Vagina (tissue), 2 donors: ENCODE results near the gene CPSF7.

Source experiments
- POLR2A ChIP-seq, 2 donors: fragments of 450-650 bp; IDR thresholded peaks; one replicate each; pipeline ENCODE4 v1.6.1; 2017; ENCODE audit warnings: antibody characterized with exemption in 2 of 2, mild to moderate bottlenecking in 2 of 2, moderate library complexity in 2 of 2
- POLR2AphosphoS5 ChIP-seq, 2 donors: sonication (generic); formaldehyde crosslinking; IDR thresholded peaks; one replicate each; pipeline ENCODE4 v1.9.0; 2017; ENCODE audit warnings: antibody characterized with exemption in 2 of 2, mild to moderate bottlenecking in 2 of 2, low read depth in 1 of 2; ENCODE audit not compliant: insufficient read depth in 1 of 2
- TF ChIP-seq, protein P1 (sequence below), 3 experiments: fragments of 450-650 bp in 2 of 3; fragments of 200-600 bp in 1 of 3; sonication (generic) in 1 of 3; IDR thresholded peaks; one replicate each; pipeline ENCODE4 v1.5.1; 2017 to 2019; ENCODE audit warnings: antibody characterized with exemption in 3 of 3, mild to moderate bottlenecking in 2 of 3, moderate library complexity in 2 of 3

GRCh38 chr11:61353131-61354067, 76.4 kb downstream of the CPSF7 start:
- no peak for TF ChIP-seq POLR2A (IDR thresholded peaks at IDR 0.05)
- TF ChIP-seq, protein P1, sequence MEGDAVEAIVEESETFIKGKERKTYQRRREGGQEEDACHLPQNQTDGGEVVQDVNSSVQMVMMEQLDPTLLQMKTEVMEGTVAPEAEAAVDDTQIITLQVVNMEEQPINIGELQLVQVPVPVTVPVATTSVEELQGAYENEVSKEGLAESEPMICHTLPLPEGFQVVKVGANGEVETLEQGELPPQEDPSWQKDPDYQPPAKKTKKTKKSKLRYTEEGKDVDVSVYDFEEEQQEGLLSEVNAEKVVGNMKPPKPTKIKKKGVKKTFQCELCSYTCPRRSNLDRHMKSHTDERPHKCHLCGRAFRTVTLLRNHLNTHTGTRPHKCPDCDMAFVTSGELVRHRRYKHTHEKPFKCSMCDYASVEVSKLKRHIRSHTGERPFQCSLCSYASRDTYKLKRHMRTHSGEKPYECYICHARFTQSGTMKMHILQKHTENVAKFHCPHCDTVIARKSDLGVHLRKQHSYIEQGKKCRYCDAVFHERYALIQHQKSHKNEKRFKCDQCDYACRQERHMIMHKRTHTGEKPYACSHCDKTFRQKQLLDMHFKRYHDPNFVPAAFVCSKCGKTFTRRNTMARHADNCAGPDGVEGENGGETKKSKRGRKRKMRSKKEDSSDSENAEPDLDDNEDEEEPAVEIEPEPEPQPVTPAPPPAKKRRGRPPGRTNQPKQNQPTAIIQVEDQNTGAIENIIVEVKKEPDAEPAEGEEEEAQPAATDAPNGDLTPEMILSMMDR (IDR thresholded peaks at IDR 0.05), result no peak
- TF ChIP-seq POLR2AphosphoS5 (IDR thresholded peaks at IDR 0.05; ENCODE audit: insufficient read depth in 1 of 2, low read depth in 1 of 2), result no peak
